Neural cell (in vitro differentiated cells): ENCODE measurements around the gene SMOC1. TPM values are rescaled to one million over a fixed set of nuclear protein-coding genes. Genes with fewer than 3 reads are reported as not detected.

Source experiments
- H2AFZ ChIP-seq: fragments of 200-600, 300-800 bp; sonication (generic), shearing (Covaris generic); 2 replicates; pipeline ENCODE4 v1.6.0; 2014; ENCODE audit warnings: low read depth, mild to moderate bottlenecking, antibody characterized with exemption, low read length, moderate library complexity
- H3F3A ChIP-seq: fragments of 200-600 bp; shearing (Covaris generic); 2 replicates; pipeline ENCODE4 v1.6.1; 2016; ENCODE audit warnings: mild to moderate bottlenecking, moderate library complexity, mixed read lengths, antibody characterized with exemption, low read length; ENCODE audit not compliant: insufficient read depth, poor library complexity, severe bottlenecking
- H3K27ac ChIP-seq: fragments of 200-600, 300-800 bp; sonication (generic), shearing (Covaris generic); 2 replicates; pipeline ENCODE4 v1.5.1; 2014; ENCODE audit warnings: mild to moderate bottlenecking, low read length, moderate library complexity
- H3K27me3 ChIP-seq: fragments of 300-800, 200-600 bp; sonication (generic), shearing (Covaris generic); 2 replicates; pipeline ENCODE4 v1.6.0; 2014; ENCODE audit warnings: mild to moderate bottlenecking, low read depth, low read length, moderate library complexity; ENCODE audit not compliant: insufficient read depth
- H3K36me3 ChIP-seq: fragments of 300-800, 200-600 bp; sonication (generic), shearing (Covaris generic); 2 replicates; pipeline ENCODE4 v1.5.1; 2014; ENCODE audit warnings: mild to moderate bottlenecking, antibody characterized with exemption, low read length, moderate library complexity; ENCODE audit not compliant: insufficient read depth
- H3K4me2 ChIP-seq: fragments of 300-800, 200-600 bp; sonication (generic), shearing (Covaris generic); 2 replicates; pipeline ENCODE4 v1.6.0; 2014; ENCODE audit warnings: mild to moderate bottlenecking, low read length
- H3K4me3 ChIP-seq: fragments of 300-800, 200-600 bp; sonication (generic), shearing (Covaris generic); 2 replicates; pipeline ENCODE4 v1.5.1; 2014; ENCODE audit warnings: mild to moderate bottlenecking, low read length, moderate library complexity
- H3K79me2 ChIP-seq: fragments of 200-600 bp; shearing (Covaris generic); replicated peaks from 2 replicates; pipeline ENCODE4 v1.6.0; 2014; ENCODE audit warnings: mild to moderate bottlenecking, low read length, moderate library complexity; ENCODE audit not compliant: insufficient read depth
- H3K9ac ChIP-seq: fragments of 300-800, 200-600 bp; sonication (generic), shearing (Covaris generic); 2 replicates; pipeline ENCODE4 v1.6.1; 2016; ENCODE audit warnings: mild to moderate bottlenecking, low read length, mixed read lengths
- H3K9me2 ChIP-seq: fragments of 200-600 bp; shearing (Covaris generic); 2 replicates; pipeline ENCODE4 v1.6.1; 2016; ENCODE audit warnings: mild to moderate bottlenecking, low read length, mixed read lengths; ENCODE audit not compliant: insufficient read depth
- H3K9me3 ChIP-seq: fragments of 200-600, 300-800 bp; sonication (generic), shearing (Covaris generic); 2 replicates; pipeline ENCODE4 v1.6.1; 2016; ENCODE audit warnings: mild to moderate bottlenecking, mixed run types, low read length, moderate library complexity, mixed read lengths
- H4K20me1 ChIP-seq: fragments of 200-600 bp; shearing (Covaris generic); 2 replicates; pipeline ENCODE4 v1.6.1; 2016; ENCODE audit warnings: mild to moderate bottlenecking, mixed run types; ENCODE audit not compliant: insufficient read depth
- CTCF ChIP-seq: fragments of 450-650 bp; IDR thresholded peaks from 2 replicates; pipeline ENCODE4 v1.5.1; 2014; ENCODE audit warnings: antibody characterized with exemption, mild to moderate bottlenecking, moderate library complexity; ENCODE audit not compliant: poor library complexity, severe bottlenecking
- EP300 ChIP-seq: fragments of 450-650 bp; conservative IDR thresholded peaks from 2 replicates; pipeline ENCODE4 v1.6.1; 2014; ENCODE audit warnings: antibody characterized with exemption, mild to moderate bottlenecking, moderate library complexity; ENCODE audit not compliant: poor library complexity, severe bottlenecking
- EZH2 ChIP-seq: fragments of 200-600, 300-800 bp; shearing (Covaris generic), sonication (generic); IDR thresholded peaks from 2 replicates; pipeline ENCODE4 v1.6.1; 2014; ENCODE audit warnings: antibody characterized with exemption, low read length, borderline replicate concordance, mild to moderate bottlenecking; ENCODE audit not compliant: insufficient read depth, poor library complexity, severe bottlenecking
- MXI1 ChIP-seq: fragments of 450-650 bp; conservative IDR thresholded peaks from 2 replicates; pipeline ENCODE4 v1.6.1; 2014; ENCODE audit warnings: antibody characterized with exemption, mild to moderate bottlenecking; ENCODE audit not compliant: poor library complexity, severe bottlenecking
- POLR2AphosphoS5 ChIP-seq: IDR thresholded peaks from 2 replicates; pipeline ENCODE4 v1.6.1; 2012
- RAD21 ChIP-seq: fragments of 450-650 bp; conservative IDR thresholded peaks from 2 replicates; pipeline ENCODE4 v1.6.1; 2014; ENCODE audit warnings: antibody characterized with exemption, mild to moderate bottlenecking, moderate library complexity
- REST ChIP-seq: IDR thresholded peaks from 2 replicates; pipeline ENCODE4 v1.6.1; 2012; ENCODE audit warnings: borderline replicate concordance
- SMC3 ChIP-seq: fragments of 450-650 bp; conservative IDR thresholded peaks from 2 replicates; pipeline ENCODE4 v1.6.1; 2014; ENCODE audit warnings: antibody characterized with exemption, mild to moderate bottlenecking, moderate library complexity; ENCODE audit not compliant: poor library complexity
- TAF1 ChIP-seq: IDR thresholded peaks from 2 replicates; pipeline ENCODE4 v1.6.1; 2012; ENCODE audit warnings: low read depth
- polyA plus RNA-seq: library from polyadenylated mRNA; depleted of rRNA; stranded (reverse); fragments of >200 nt; gene quantifications from 2 replicates; pipeline ENCODE4 v1.2.3, GENCODE V29; 2014

SMOC1 gene
- polyA plus RNA-seq, 1 donor from 2014 or later, result 8.7 TPM

DNA sequence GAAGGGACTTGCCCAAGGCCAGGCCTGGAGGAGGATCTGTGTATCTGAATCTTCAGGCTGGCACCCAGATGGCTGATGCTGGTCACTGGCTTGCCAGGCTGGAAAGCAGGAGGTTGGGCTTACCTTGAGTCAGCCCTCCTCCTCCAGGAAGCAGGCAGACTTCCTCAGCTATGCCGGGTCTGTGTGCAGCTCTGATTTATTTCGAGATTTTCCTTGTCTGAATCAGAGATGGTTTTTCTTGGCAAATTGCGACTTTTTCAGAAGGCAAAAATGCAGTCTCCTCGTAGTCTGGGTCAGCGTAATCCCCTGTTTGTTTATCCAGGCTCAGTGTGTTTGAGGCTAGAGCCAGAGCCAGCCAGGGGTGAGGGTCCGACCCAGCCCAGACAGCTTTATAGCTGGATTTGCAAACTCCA, 48.9 kb downstream of the SMOC1 start:
- peaks cover 6% of the 10 kb centered on the region for H3K79me2 ChIP-seq
- no peak for TF ChIP-seq POLR2AphosphoS5
- no peak for TF ChIP-seq RAD21
- TF ChIP-seq TAF1, result no peak
- no peak for TF ChIP-seq MXI1
- no peak for TF ChIP-seq EZH2
- TF ChIP-seq EP300, result no peak
- no peak for TF ChIP-seq SMC3
- no peak for TF ChIP-seq CTCF
- TF ChIP-seq REST, result no peak
- H3K27me3 ChIP-seq, result no peaks in the 10 kb centered on the region
- no peak overlapping the region for H3K4me3 ChIP-seq
- no peak overlapping the region for H3K27ac ChIP-seq
- H3K9me2 ChIP-seq, result no peaks in the 10 kb centered on the region
- no peaks in the 10 kb centered on the region for H3K9me3 ChIP-seq
- no peaks in the 10 kb centered on the region for H3K36me3 ChIP-seq
- H2AFZ ChIP-seq, result no peak overlapping the region
- no peak overlapping the region for H3K9ac ChIP-seq
- no peaks in the 10 kb centered on the region for H4K20me1 ChIP-seq
- H3K4me2 ChIP-seq, result no peak overlapping the region
- H3F3A ChIP-seq, result no peaks in the 10 kb centered on the region

DNA sequence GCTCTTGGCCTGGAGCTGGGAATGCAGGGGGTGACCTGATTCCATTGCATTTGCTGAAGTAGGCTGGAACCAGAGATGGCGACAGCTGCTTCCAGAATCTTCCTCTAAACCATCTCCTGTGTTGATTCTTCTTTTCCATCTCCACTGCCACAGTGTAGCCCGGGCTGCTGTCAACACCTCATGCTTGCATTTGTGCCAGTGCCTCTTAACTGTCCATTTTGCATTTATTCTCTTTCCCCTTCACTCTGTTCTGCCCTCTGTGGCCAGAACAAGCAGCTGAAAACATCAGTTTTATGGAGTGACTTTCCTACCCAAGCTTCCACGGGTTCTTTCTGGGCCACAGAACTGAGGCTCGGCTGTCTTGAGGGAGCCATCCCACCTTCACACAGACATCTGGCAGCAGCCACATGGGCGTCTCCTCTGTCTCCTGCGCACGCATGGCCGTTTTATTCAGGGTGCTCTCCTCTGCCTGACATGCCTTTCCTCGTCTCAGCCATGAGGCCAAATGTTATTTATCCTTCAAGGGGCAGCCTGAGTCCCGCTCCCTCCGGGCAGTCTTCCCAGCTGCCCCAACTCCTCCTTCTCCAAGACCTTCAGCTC, 51.7 kb downstream of the SMOC1 start:
- Histone ChIP-seq H3K4me2 (no peak overlapping the region), H3F3A (no peaks in the 10 kb centered on the region), H3K9me3 (no peaks in the 10 kb centered on the region), H4K20me1 (no peaks in the 10 kb centered on the region), H3K27ac (no peak overlapping the region), H3K9ac (no peak overlapping the region), H3K79me2 (peaks cover 18% of the 10 kb centered on the region), H3K36me3 (no peaks in the 10 kb centered on the region), H3K27me3 (no peaks in the 10 kb centered on the region), H2AFZ (no peak overlapping the region), H3K4me3 (no peak overlapping the region), H3K9me2 (no peaks in the 10 kb centered on the region)
- TF ChIP-seq EP300, result no peak
- no peak for TF ChIP-seq SMC3
- TF ChIP-seq MXI1, result no peak
- TF ChIP-seq REST, result no peak
- no peak for TF ChIP-seq CTCF
- TF ChIP-seq POLR2AphosphoS5, result no peak
- no peak for TF ChIP-seq RAD21
- no peak for TF ChIP-seq TAF1
- TF ChIP-seq EZH2, result no peak
